ENCODE measurements around the gene SLC44A4. TPM values are rescaled to one million over a fixed set of nuclear protein-coding genes. Genes with fewer than 3 reads are reported as not detected.

Gene SLC44A4
- total RNA-seq, 1 experiment from 2014 or later = 3.1 TPM

DNA sequence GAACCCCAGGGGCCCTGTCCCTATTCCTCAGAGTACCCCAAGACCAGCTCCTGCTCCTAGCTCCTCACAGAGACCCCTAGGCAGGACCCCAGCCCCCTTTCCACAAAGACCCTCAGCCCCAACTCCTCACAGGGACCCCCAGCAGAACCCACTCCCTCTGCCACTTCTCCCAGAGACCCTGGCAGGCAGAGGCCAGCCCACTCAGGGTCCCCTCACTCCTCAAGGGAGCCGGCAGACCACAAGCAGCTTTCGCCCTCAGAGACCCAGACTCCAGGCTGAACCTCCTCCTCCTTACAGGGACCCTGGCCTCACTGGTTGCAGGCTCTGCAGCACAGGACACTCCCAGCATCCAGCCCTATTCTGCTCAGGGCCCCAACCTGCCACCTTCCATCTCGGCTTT, 575 bp downstream of the SLC44A4 start:
- H3K36me3 Mint-ChIP-seq = peaks cover 31% of the 10 kb centered on the region
- no peak overlapping the region for H3K27ac Mint-ChIP-seq
- no peak; the same call in 1 of the 2 replicates for ATAC-seq
- TF ChIP-seq ZSCAN18 (CRISPR knock-in tag; IDR thresholded peaks at IDR 0.05) (no peak), CBFB (CRISPR knock-in tag; IDR thresholded peaks at IDR 0.05; ENCODE audit: low read depth) (no peak), NFATC4 (CRISPR knock-in tag; IDR thresholded peaks at IDR 0.05) (no peak), ZMAT4 (CRISPR knock-in tag; IDR thresholded peaks at IDR 0.05) (no peak), STAT6 (CRISPR knock-in tag; conservative IDR thresholded peaks at IDR 0.05; ENCODE audit: low read depth) (no peak), TP53 (CRISPR knock-in tag; IDR thresholded peaks at IDR 0.05) (no peak), EMX1 (CRISPR knock-in tag; IDR thresholded peaks at IDR 0.05) (no peak), HMGXB4 (CRISPR knock-in tag; IDR thresholded peaks at IDR 0.05) (no peak), E2F4 (CRISPR knock-in tag; IDR thresholded peaks at IDR 0.05; ENCODE audit: borderline replicate concordance, low read depth) (no peak)
- TF ChIP-seq, protein P1, sequence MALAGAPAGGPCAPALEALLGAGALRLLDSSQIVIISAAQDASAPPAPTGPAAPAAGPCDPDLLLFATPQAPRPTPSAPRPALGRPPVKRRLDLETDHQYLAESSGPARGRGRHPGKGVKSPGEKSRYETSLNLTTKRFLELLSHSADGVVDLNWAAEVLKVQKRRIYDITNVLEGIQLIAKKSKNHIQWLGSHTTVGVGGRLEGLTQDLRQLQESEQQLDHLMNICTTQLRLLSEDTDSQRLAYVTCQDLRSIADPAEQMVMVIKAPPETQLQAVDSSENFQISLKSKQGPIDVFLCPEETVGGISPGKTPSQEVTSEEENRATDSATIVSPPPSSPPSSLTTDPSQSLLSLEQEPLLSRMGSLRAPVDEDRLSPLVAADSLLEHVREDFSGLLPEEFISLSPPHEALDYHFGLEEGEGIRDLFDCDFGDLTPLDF (CRISPR knock-in tag; IDR thresholded peaks at IDR 0.05) = no peak
- TF ChIP-seq, protein P2, sequence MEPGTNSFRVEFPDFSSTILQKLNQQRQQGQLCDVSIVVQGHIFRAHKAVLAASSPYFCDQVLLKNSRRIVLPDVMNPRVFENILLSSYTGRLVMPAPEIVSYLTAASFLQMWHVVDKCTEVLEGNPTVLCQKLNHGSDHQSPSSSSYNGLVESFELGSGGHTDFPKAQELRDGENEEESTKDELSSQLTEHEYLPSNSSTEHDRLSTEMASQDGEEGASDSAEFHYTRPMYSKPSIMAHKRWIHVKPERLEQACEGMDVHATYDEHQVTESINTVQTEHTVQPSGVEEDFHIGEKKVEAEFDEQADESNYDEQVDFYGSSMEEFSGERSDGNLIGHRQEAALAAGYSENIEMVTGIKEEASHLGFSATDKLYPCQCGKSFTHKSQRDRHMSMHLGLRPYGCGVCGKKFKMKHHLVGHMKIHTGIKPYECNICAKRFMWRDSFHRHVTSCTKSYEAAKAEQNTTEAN (CRISPR knock-in tag; IDR thresholded peaks at IDR 0.05) = no peak
- TF ChIP-seq, protein P3, sequence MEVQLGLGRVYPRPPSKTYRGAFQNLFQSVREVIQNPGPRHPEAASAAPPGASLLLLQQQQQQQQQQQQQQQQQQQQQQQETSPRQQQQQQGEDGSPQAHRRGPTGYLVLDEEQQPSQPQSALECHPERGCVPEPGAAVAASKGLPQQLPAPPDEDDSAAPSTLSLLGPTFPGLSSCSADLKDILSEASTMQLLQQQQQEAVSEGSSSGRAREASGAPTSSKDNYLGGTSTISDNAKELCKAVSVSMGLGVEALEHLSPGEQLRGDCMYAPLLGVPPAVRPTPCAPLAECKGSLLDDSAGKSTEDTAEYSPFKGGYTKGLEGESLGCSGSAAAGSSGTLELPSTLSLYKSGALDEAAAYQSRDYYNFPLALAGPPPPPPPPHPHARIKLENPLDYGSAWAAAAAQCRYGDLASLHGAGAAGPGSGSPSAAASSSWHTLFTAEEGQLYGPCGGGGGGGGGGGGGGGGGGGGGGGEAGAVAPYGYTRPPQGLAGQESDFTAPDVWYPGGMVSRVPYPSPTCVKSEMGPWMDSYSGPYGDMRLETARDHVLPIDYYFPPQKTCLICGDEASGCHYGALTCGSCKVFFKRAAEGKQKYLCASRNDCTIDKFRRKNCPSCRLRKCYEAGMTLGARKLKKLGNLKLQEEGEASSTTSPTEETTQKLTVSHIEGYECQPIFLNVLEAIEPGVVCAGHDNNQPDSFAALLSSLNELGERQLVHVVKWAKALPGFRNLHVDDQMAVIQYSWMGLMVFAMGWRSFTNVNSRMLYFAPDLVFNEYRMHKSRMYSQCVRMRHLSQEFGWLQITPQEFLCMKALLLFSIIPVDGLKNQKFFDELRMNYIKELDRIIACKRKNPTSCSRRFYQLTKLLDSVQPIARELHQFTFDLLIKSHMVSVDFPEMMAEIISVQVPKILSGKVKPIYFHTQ (CRISPR knock-in tag; IDR thresholded peaks at IDR 0.05) = no peak
- DNase-seq (ENCODE audit: low spot score) = no peak
- H3K4me1 Mint-ChIP-seq = peaks cover 6% of the 10 kb centered on the region
- CTCF ChIA-PET = interaction anchor here (1.3 kb wide), 1 partner anchor 87 kb away, joined by 5 read pairs; no protein-coding TSS in a partner anchor
- no peaks in the 10 kb centered on the region for H3K9me3 Mint-ChIP-seq
- POLR2A ChIA-PET = no interaction called here
- H3K27me3 Mint-ChIP-seq (ENCODE audit: low read depth) = no peaks in the 10 kb centered on the region
- H3K4me3 Mint-ChIP-seq = 0 out of 2 replicates have a peak overlapping the region, but pooled peaks have one; percentile 51

Data from WTC11 (cell line).